GM13977 (cell line): Measurements from ENCODE around the gene MYO7B.

Source experiments
- DNase-seq: peaks from one replicate; pipeline ENCODE4 v3.0.0; 2012; ENCODE audit warnings: low spot score
- CTCF ChIP-seq: IDR thresholded peaks from 2 replicates; pipeline ENCODE4 v1.5.1; 2012; ENCODE audit warnings: mild to moderate bottlenecking, control low read depth; ENCODE audit not compliant: insufficient read depth; ENCODE audit errors: extremely low read depth, missing control alignments
- in situ Hi-C: fragments of 300-500 bp; cut with MboI; formaldehyde crosslinking; loops from one replicate; pipeline ENCODE4 v1.12.0; 2022; ENCODE audit warnings: low sequenced_read_pairs, low pct_unique_long_range_greater_than_20kb, mixed read lengths, inconsistent platforms; ENCODE audit not compliant: unreplicated experiment

The MYO7B gene

GRCh38 chr2:127535422-127535901 lies at the start of gene MYO7B:
Gene MYO7B (plus strand): TSS chr2:127535683. CDS start chr2:127559723, 24,040 bp downstream.
- in situ Hi-C loops, result no loop called here
- DNase-seq, result no peak
- TF ChIP-seq CTCF, result no peak

- DNase-seq, result no peak
- no peak for TF ChIP-seq CTCF
- in situ Hi-C loops, result no loop called here
These were observed 49.8 kb upstream of the MYO7B start for GRCh38 chr2:127485694-127486071.

GRCh38 chr2:127486247-127487058 lies 49.0 kb upstream of the MYO7B start:
- in situ Hi-C loops, result no loop called here
- no peak for TF ChIP-seq CTCF
- DNase-seq, result no peak

- in situ Hi-C loops, result no loop called here
- DNase-seq, result no peak
- TF ChIP-seq CTCF, result no peak
These were observed 45.2 kb upstream of the MYO7B start for GRCh38 chr2:127490283-127490682.

- TF ChIP-seq CTCF, result no peak
- in situ Hi-C loops, result no loop called here
- no peak for DNase-seq
These were observed 37.1 kb upstream of the MYO7B start for GRCh38 chr2:127498386-127498785.

GRCh38 chr2:127503491-127503890 lies 32.0 kb upstream of the MYO7B start:
- no peak for DNase-seq
- in situ Hi-C loops, result no loop called here
- no peak for TF ChIP-seq CTCF
